Peyer's patch (tissue), 4 donors: ENCODE data around the gene MET. TPM values are rescaled to one million over a fixed set of nuclear protein-coding genes. Genes with fewer than 3 reads are reported as not detected.

Experiments used
- DNase-seq, 3 donors: peaks; one replicate each; pipeline ENCODE4 v3.0.0-alpha.2; 2017 to 2019
- H3K27ac ChIP-seq, 4 donors: fragments of 200-600 bp; sonication (generic); one replicate each; pipeline ENCODE4 v1.5.1; 2016 to 2019
- H3K27me3 ChIP-seq, 2 donors: fragments of 200-600 bp; sonication (generic); one replicate each; pipeline ENCODE4 v1.5.1; 2019
- H3K36me3 ChIP-seq, 3 donors: fragments of 200-600 bp; sonication (generic); one replicate each; pipeline ENCODE4 v1.5.1; 2016 to 2019
- H3K4me1 ChIP-seq, 4 donors: fragments of 200-600 bp; sonication (generic); one replicate each; pipeline ENCODE4 v1.5.1; 2016 to 2019
- H3K4me3 ChIP-seq, 4 donors: fragments of 200-600 bp; sonication (generic); 1 replicate in 3 of 4; 2 replicates in 1 of 4; pipeline ENCODE4 v1.5.1; 2016 to 2019; ENCODE audit warnings: mild to moderate bottlenecking in 1 of 4
- H3K9me3 ChIP-seq, 4 donors: fragments of 200-600 bp; sonication (generic); one replicate each; pipeline ENCODE4 v1.5.1; 2016 to 2019; ENCODE audit warnings: mild to moderate bottlenecking in 1 of 4
- CTCF ChIP-seq, 6 experiments: fragments of 450-650 bp in 4 of 6; fragments of 200-600 bp in 2 of 6; sonication (generic) in 1 of 6; IDR thresholded peaks; one replicate each; pipeline ENCODE4 v1.5.1; 2017 to 2019; ENCODE audit warnings: antibody characterized with exemption in 6 of 6, mild to moderate bottlenecking in 3 of 6, moderate library complexity in 1 of 6
- POLR2A ChIP-seq, 2 donors: fragments of 450-650 bp; IDR thresholded peaks; one replicate each; pipeline ENCODE4 v1.5.1; 2017; ENCODE audit warnings: antibody characterized with exemption in 2 of 2, mild to moderate bottlenecking in 2 of 2, moderate library complexity in 2 of 2
- total RNA-seq, 4 donors: library from RNA; depleted of rRNA; stranded (reverse); fragments of >200 nt; gene quantifications; one replicate each; pipeline ENCODE4 v1.1.0, GENCODE V29; 2016

MET gene
- total RNA-seq, 4 donors from 2014 or later: 2.5 to 34.0 (median 23.6) TPM

GRCh38 chr7:116837586-116837985, 165.6 kb downstream of the MET start:
- H3K4me1 ChIP-seq: peaks cover 0 to 12% (median 0%) of the 10 kb centered on the region in 4 donors
- peaks cover 0 to 4% of the 10 kb centered on the region in 2 donors for H3K27me3 ChIP-seq
- H3K27ac ChIP-seq: no peak overlapping the region
- no peak overlapping the region for H3K4me3 ChIP-seq
- TF ChIP-seq POLR2A (IDR thresholded peaks at IDR 0.05) (no peak), CTCF (IDR thresholded peaks at IDR 0.05) (no peak)
- H3K9me3 ChIP-seq: no peaks in the 10 kb centered on the region
- no peak for DNase-seq
- H3K36me3 ChIP-seq: no peaks in the 10 kb centered on the region

- Histone ChIP-seq H3K9me3 (no peaks in the 10 kb centered on the region), H3K36me3 (no peaks in the 10 kb centered on the region), H3K27me3 (peaks cover 0 to 4% of the 10 kb centered on the region in 2 donors), H3K27ac (no peak overlapping the region), H3K4me1 (peaks cover 0 to 10% (median 0%) of the 10 kb centered on the region in 4 donors), H3K4me3 (no peak overlapping the region)
- no peak for DNase-seq
- TF ChIP-seq POLR2A (IDR thresholded peaks at IDR 0.05): no peak
- TF ChIP-seq CTCF (IDR thresholded peaks at IDR 0.05): no peak
Measured at GRCh38 chr7:116840256-116840655, 168.3 kb downstream of the MET start.

DNA sequence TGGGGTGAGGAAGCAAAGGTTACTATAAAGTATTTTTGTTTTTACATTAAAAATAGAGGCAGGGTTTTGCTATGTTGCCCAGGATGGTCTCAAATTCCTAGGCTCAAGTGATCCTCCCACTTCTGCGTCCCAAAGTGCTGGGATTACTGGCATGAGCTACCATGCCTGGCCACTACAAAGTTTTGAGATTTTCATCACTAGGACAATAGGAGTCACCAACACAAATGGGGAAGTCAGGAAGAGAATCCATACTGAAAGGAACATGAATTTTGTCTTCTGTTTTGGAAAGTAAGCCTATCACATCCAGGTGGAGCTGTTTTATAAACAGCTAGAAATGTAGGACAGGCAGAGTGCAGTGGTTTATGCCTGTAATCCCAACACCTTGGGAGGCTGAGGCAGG, 170.4 kb downstream of the MET start:
- Histone ChIP-seq H3K4me3 (no peak overlapping the region), H3K9me3 (no peaks in the 10 kb centered on the region), H3K4me1 (no peaks in the 10 kb centered on the region), H3K27ac (no peak overlapping the region), H3K36me3 (no peaks in the 10 kb centered on the region), H3K27me3 (peaks cover 0 to 4% of the 10 kb centered on the region in 2 donors)
- no peak for TF ChIP-seq POLR2A (IDR thresholded peaks at IDR 0.05)
- no peak for TF ChIP-seq CTCF (IDR thresholded peaks at IDR 0.05)
- no peak for DNase-seq

DNA sequence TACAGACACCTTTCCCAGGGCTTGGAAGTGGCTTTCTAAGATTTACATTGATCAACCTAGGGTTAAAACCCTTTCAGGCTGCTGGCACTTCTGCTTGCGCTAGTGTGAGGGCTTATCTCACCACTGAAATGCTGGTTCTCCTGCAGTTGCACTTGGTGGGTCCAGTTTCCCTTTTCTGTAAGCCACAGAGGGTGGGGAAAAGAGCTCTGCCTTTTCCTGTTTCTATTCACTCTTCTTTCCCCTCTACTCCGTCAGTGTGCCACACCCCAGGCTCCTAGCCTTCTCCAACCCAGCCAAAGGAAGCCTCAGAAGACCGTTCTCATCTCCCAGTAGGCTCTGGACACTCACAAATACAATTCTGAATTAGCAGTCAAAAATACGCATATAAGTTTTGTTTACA, 171.4 kb downstream of the MET start:
- TF ChIP-seq POLR2A (IDR thresholded peaks at IDR 0.05): no peak
- no peak for TF ChIP-seq CTCF (IDR thresholded peaks at IDR 0.05)
- Histone ChIP-seq H3K27me3 (peaks cover 0 to 4% of the 10 kb centered on the region in 2 donors), H3K36me3 (no peaks in the 10 kb centered on the region), H3K4me1 (no peaks in the 10 kb centered on the region), H3K4me3 (no peak overlapping the region), H3K27ac (no peak overlapping the region), H3K9me3 (no peaks in the 10 kb centered on the region)
- DNase-seq: no peak

Other genes with a start within 250 kb of the MET start
- 10 to 100 TPM; 11.8 to 13.9 (median 12.6) TPM for gene CAV2, start 172.5 kb upstream of the MET start, total RNA-seq
- gene CAV1, start 147.2 kb upstream of the MET start, total RNA-seq: 10 to 100 TPM; 17.7 to 42.6 (median 27.6) TPM
- 100 to 1,000 TPM in 2 of 4 donors, 10 to 100 TPM in 2; 53.1 to 133 (median 97.2) TPM for gene CAPZA2, start 190.4 kb downstream of the MET start, total RNA-seq